T1000 (cell line): ENCODE measurements around the gene MUC5B.

Experiments used
- DNase-seq: peaks from one replicate; lab custom pipeline; 2025; ENCODE audit warnings: mixed read lengths; lab: John Stamatoyannopoulos, UW

The MUC5B gene

DNA sequence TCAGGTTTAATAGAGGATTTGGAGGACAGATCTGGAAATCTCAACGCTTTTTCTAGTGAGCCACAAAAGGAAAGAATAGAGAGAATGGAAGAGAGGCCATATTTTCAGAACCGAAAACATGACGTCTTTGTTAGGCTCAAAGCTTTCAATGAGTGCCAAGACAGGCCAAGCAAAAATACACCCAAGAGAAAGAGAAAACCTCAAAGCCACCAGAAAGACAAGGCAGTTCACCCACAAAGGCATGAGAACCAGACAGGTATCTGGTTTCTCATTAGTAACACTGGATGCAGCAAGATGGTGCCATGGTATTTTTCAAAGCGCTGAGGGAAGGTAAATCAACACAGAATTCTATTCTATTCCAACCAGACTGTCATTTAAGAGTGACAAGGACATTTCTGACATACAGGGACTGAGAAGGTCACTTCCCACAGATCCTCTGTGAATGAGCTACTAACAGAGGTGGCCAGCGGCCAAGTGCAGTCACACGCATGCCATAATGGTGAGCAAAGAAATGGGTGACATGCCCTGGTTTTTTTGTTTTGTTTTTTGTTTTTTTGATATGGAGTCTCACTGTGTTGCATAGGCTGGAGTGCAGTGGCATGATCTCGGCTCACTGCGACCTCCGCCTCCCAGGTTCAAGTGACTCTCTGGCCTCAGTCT lies 44.7 kb downstream of the MUC5B start:
- no peak for DNase-seq

DNA sequence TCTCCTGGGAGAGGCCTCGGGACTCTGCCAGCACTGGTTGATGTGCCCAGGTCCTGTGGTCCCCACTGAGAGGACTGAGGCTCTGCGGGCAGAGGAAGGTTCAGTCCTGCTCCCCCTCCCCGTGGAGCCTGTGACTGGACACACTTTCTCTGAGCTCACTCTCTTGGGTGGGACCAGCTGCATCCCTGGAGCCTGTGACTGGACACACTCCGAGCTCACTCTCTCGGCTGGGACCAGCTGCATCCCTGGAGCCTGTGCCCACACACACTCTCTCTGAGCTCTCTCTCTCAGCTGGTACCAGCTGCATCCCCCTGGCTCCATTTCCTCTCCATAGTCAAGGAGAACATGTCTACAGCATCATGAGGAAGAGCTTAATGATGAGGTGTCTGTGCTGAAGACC lies 47.1 kb downstream of the MUC5B start:
- DNase-seq: no peak

DNA sequence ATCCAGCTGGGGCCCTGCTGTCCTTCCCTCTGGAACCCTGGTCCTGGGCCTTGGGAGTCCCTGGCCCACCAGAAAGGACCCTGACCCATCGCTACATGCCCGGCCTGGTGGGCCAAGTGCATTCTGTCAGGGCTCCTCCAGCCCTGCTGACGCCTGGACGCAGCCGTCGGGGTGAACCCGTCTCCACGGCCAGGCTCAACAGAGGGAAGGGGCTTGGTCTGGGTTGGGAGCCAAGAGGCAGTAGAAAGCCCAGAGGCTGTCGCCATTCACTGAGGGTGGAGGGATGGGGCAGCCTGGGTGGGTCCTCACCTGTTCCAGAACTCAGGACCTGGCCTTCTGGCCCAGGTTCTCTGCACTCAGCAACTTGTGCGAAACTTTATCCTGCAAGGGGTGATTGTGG lies 47.6 kb downstream of the MUC5B start:
- DNase-seq: no peak

DNA sequence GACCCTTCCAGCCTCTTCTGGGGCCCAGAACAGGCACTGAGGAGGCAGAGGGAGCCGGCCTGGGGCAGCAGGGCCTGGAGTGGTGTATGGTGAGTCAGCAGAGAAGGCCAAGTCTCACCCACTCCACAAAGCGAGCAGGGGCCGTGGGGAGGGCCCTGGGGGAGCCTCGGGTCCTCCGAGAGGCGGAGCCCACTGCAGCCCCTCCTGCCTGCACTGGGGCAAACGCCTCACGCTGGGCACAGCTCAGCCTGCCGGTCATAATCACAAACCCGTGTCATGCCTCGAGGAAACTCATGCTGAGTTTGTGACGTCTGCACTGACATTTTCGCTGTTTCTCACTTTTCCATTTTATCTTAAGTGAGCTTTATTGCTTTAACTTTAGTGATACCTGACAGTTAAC lies 48.1 kb downstream of the MUC5B start:
- DNase-seq: no peak

DNA sequence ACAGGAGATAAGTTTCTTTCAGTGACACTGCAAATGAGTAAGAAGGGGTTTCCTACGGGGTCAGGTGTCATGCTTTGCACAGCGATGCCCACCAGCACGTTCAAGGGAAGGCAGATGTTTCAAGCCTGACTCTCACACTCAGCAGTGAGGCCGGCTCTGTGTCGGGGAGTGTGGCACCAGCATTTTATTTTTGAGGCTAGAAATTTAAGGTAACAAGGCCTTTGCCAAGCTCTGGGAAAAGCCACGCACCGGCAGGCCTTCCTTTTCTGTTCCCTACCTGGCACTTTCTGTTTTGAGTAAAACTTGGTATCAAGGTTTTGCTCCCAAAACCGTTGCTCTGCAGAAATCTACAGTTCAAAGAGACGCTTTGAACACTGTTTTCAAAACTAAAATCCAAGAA lies 48.5 kb downstream of the MUC5B start:
- DNase-seq: no peak

DNA sequence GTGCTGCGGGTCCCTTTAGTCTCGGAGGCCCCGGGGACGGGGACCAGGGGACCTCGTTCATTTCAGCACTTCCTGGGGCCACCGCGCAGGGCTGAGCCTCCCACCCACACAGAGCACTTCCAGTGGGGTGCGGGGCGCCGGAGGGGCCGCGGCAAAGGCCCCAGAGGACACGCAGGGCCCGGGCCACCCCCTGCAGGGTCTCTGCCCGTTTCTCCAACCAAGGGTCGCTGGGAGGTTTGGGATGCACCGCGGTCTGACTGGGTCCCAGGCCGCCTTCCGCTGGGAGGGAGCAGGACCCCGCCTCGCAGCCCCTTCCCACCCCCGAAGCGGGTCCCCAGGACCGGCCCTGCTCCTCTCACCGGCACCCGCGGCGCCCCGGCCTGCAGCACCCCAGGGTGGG lies 49.1 kb downstream of the MUC5B start:
- no peak for DNase-seq

DNA sequence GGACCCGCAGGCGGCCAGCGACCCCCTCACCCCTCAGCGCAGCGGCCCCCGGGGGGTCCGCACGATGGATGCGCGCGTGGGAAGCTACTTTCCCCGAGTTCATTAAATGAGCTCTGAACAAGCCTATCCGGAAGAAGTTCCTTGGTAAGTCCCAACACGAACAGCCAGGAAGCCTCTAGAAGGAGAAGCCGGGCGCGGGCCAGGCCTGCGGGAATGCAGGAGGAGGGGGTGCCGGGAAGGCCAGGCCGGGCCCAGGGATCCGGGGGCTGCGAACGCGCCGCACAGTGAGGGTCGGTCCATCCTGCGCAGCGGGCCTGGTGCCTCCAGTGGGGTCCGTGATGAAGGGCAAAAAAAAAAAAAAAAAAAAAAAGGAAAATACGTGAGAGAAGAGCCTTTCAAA lies 49.7 kb downstream of the MUC5B start:
- no peak for DNase-seq

DNA sequence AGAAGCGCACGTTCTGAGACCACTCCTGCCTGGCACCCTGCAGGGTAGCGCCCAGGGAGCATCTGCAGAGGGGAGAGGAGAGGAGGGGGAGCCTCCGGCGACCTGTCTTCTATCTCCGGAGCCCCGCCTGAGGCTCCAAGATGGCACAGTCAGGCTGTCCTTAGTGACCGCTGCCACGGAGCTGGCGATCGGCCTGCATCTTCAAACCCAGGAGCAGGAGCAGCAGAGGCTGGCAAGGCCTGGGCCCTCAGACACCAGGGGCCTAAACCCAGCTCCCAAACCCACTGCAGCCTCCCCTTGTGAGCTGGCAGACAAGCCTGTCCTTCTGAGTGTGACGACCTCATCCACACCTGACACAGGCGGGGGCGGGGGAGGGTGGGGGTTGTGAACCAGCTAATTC lies 51.6 kb downstream of the MUC5B start:
- DNase-seq: no peak

DNA sequence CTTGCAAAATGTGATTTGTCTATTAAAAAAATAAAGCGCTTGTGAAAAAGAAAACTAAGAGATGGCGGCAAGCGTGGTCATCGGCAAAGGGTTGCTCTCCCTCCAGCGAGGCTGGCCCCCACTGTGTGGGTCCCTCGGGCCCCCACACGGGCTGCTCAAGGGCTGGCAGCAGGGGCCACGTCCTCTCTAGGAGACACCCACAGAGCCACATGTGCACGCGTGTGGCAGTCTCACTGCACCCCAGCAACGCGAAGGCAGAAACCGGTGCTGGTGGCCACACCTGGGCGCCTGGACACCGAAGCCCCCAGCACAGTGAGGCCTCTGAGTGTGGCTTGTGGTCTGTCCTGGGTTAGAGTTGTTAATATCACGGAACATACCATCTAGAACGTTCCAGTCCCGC lies 52.2 kb downstream of the MUC5B start:
- no peak for DNase-seq

DNA sequence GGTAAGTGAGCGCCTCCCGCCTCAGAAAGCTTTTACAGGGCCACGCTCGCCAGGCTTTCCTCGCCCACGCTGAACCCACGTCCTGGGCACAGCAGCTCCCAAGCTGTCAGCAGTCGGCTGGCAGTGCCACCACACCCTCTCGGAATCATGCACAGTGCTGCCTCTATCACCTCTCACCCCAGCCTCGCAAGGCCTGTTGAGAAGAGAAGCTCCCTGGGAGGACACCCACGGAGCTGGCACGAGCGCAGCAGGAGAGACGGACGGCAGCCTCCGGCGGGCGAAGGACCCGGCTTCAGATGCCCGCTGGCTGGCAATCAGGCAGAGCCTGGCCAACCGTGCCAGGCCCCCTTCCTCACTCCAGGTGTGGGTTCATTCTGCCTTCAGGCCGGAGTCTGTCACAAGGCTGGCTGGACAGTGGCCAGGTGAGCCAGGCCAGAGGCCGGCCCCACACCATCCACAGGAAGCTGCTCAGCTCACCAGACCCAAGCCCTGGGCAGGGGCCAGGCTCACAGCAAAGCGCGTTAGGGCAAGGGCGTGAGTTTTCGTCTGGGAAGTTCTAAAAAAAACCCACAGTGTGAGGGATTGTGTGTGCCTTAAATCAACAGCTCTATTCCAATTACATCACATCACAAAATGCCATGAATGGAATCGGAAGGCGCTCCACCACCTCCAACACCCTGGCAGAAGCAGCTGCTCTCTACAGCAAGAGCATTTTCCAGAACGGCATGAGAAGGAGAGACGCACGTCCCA lies 53.4 kb downstream of the MUC5B start:
- DNase-seq: no peak

DNA sequence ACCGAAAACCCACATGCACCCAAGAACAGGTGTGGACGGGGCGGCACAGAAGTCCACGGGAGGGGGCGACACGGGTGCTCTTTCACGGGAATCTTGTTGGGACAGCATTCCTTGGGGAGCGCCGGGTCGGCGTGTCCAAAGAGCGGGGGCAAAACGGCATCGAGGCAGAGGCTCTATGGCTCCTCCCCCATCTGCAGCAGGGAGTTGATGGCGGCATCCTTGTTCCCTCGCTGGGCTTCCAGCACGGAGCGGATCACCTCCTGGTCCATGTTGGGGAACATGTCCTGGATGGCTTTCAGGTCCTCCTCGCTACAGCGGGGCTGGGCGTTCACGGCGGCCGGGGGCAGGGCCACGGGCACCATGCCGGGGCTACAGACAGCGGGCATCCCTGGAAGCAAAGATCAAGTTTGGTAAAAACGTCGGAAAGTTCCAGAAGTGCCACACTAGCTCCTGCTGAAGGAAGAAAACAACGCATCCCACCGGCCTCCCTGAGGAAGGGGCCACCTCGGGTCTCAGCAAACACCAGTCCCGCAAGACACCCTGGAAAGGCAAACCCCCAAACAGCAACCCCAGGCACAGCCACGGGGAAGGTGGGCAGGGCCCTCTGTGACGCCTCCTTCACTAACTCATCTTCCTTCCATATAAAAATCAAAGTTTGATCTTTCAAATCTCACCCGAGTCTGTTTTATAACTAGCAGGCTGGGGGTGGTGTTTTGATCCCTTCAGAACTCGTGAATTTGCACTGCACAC lies 54.2 kb downstream of the MUC5B start:
- DNase-seq: no peak

DNA sequence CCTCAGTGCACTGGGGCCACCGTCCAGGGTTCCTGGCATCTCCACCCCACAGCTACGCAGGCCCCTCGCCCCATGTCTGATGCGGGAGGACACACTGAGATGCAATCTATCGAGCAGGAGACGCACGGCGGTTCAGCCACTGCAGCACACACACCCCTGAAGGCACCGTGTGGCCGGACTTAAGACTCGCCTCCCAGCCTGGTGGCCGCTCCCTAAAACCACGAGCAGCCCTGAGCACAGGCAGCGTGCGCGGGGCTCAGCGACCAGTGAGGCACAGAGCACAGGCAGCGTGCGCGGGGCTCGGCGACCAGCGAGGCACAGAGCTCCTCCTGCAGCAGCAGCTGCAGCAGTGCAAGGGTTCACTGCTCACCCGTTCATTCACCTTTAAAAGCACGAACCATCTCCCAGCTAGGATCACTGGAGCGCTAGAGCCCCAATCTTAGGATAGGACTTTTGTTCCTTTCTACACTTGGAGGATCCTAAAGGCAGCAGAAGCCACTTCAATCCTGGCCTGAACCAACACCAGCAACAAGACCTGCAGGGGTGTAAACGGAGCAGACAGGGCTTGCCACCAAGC lies 55.2 kb downstream of the MUC5B start:
- no peak for DNase-seq

DNA sequence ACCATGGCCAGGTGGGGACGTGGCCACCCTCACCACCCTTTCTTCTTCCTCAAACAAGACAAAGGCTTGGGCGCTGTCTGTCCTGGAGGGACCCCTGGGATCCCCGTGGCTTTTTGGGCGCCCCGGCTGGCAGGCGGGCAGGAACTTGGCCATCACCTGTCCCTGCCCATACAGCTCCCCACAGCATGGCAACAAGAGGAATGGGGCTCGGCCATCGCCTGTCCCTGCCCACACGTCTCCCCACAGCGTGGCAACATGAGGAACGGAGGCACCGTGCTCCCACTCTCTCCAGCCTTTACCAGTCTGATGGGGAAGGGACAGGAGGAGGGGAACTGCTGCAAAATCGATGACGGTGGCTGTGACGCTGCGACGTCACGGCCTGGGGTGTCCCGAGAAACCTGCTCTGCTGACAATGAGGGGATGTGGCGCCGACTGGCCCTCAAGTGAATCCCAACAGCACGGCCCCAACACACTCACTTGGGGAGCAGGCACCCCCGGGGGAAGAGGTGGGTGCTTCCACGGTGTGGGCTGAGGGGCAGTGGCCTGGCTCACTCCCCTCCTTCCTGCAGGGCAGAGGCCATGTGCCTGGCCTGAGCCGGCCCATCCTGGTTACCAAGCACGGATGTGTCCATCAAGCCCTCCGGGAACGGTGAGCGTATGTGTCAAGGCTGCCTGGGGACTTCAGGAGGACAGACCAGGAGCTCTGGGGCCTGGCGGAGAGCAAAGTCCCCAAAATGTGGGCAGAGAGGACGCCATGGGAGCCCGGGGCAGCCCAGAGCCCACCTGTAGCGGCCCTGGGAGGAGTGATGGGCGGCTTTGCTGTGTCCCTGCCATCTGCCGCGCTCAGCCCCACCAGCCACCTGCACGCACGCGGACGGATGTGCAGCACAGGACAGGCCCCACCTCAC lies 56.2 kb downstream of the MUC5B start:
- DNase-seq: no peak

DNA sequence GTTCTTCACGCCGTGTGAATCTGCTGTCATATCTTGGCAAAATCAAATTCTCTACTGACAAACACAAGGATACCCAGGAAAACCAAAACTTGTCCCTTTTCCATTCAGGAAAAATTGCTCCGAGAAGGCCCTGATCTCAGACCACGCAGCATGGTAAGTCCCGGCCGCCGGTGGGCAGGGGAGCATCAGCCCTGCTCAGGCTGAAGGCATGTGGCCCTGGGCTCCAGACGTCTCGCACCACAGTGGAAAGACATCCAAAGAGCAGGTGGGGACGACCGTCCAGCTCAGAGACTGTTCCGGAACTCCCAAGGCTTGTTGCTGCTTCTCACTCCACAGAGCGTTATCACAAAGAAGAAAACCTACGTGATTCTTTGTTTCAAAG lies 56.8 kb downstream of the MUC5B start:
- no peak for DNase-seq

DNA sequence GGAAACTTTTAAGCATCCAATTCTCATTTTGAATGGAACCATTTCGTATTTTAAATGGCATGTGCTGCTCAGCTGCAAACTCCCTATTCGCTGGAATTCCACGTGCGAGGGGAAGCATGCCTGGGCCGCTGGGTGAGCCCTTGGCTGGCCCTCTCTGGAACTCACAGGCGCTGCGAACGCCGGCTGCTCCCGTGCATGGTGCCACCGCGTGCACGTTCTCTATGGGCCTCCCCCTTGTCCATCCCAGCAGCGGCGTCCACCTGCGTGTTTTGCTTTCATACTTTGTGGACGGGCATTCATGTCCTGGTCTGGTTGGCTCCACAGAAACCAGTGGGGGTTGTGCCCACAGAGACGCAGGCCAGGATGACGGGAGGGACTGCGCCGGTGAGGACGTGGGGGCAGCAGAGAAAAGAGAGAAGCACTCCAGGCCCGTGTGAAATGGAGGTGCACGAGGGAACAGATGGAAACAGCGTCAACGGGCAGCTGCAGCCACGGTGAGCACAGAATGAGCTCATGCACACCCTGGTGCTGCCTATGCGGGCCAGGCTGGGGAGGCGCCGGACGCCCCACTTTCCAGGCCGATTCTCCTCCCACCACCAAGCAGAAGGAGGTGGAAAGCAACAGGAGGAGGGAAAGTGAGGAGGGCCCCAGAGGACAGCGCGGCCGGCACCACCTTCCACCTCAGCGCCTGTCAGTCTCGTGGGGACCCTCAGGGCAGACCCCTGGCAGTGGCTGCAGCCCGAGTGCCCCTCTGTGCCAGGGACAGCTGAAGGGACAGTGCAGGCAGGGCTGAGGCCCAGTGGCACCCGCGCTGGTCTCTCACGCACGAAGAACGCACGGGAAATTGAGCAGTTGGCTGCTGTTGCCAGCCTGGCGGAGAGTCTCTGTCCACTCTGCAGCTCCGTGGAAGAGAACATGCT lies 57.5 kb downstream of the MUC5B start:
- no peak for DNase-seq

DNA sequence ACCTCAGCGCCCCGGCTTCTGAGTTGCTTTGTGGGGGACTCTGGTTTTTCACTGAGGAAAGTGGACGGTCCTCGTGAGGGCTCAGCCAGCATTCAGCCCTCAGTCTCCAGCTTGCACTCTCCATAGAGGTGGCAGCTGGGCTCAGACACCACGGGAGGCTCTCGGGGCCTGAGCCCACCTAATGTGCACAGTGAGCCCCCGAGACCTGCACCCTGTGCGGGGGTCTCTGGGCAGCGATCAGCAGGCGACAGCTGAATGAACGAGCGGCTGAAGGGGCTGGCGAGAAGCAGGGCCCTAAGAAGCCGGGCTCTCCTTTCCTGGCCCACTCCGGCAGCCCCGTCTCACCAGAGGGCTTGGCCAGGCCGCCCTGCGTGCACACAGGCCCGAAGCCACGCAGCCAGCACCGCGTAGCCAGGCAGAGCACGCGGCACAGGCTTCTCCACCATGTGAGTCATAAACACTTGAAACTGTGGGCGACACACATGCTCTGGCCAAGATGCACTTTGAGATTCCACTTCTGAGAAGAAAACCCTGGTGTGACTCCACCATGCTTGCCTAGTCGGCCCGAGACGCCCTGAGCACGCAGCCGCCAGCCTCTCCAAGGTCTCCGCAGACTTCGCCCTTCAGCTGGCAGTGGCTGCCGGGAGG lies 58.6 kb downstream of the MUC5B start:
- DNase-seq: no peak

DNA sequence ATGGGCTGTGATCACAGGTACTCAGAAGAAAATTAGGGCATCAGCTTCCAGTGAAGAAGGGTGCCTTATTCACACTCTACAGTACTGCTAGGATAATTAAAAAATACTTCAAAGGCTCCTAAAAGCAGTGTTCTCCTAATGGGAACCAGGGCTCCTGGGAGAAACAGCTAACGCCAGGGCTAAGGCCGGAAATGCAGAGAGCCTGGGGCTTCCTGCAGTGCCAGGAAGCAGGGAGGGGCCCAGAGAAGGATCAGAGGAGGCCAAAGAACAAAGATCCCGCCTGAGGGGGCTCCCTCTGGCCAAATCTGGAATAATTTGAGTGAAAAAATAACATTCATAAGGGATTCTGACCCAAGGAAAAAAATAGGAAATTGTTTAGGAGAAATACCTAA lies 59.1 kb downstream of the MUC5B start:
- DNase-seq: no peak

DNA sequence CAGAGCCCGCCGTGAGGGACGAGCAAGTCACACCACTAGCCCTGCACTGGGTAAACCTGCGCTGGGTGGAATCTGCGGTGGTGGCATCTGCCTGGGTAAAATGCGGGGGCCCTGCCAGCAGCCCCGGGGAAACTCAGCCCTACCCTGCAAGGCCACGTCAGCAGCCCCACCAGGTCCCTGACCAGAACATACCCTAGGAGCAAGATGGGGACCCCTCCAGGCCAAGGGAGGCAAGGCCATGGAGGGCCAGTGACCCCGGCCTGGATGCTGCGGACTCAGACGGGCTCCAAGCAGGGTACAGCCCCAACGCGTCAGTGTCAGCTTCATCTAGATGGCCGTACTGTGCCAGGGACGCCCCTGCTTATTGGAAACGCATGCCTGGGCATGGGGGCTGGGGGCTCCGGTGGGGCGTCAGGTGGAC lies 60.2 kb downstream of the MUC5B start:
- no peak for DNase-seq

DNA sequence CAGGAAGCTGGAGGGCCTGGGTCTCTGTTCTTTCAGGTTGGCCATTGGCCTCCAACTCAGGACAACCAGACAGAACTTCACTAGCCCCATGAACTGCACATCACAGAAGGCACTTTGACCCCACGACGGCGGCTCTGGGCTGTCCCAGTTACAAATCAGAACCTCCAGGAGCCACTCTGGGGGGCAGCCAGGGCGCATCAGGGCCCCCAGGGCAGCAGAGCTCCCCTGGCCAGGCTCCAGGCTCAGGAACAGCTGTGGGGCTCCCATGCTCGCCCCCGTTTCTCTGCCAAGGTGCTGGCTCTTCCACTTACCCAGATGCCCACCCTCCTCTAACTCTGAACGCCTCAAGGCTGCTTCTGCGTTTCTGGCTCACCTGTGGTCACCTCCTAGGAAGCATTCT lies 61.0 kb downstream of the MUC5B start:
- no peak for DNase-seq

DNA sequence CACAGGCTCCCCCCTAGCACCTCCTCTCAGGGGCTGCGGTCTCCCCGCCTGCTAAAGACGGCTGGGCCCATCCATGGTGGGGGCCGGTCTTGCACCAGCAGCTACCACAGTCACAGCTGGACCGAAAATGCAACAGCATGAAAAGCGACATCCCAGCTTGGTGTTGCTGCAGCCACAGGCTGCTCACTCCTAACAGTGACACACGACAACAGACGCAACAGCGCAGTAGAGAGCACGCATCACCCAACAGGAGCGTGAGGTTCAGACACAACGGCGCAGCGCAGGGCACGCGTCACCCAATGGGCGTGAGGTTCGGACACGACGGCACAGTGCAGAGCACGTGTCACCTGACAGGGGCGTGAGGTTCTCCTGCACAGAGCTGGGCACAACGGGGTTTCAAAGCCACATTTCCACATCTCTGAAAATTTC lies 62.5 kb downstream of the MUC5B start:
- DNase-seq: no peak
